Cerebellar cortex (tissue), 1 donor: Measurements from ENCODE around the gene VPS26C.
A peak's percentile ranks its signal among the peaks of the same experiment; 100 is the strongest.
"Not testable (repeated sequence)": the region's sequence is repeated elsewhere in the genome, so short reads cannot be mapped to it uniquely, and the experiment has no call there.

Experiments used
- DNase-seq: peaks from one replicate; pipeline ENCODE4 v3.0.0-alpha.2; 2015; ENCODE audit warnings: low spot score

The VPS26C gene

GRCh38 chr21:37228003-37228400, 39.1 kb downstream of the VPS26C start:
- DNase-seq = no peak

DNA sequence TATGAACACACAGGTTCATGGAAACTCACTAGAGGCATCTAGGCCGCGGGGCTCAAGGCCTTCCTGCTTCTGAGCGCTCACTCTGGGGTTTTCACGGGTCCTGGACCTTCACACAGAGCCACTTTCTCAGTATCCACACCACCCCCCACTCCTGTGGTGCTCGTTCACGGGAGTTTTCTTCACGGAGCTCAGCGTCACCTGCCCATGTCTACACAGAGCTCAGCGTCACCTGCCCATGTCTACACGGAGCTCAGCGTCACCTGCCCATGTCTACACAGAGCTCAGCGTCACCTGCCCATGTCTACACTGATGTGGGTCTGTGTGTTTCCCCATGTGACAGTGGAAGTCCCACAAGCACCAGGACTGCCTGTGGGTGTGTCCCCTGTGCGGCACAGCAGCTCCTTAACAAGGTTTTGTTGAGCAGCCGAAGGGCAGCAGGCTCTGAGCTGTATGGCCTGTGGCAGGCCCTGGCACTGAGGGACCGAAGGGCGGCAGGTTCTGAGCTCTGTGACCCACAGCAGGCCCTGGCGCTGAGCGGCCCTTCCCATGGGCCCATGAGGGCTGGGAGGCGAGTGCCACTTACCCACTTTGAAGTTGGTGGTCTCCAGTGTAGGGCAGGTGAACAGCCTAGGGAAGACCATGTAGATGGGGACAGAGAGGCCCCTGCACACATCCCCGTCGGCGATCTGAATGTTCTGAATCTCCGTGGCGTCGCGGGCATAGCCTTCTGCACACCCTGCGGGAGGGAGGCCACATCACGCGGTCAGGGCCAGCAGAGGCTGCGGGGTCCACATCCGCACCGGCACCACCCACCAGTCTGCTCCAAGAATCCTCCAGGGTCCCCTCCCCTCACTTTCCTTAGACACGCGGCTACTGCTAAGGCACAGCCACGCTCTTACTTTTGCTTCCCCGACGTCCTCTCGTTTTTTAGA, 39.8 kb downstream of the VPS26C start:
- DNase-seq = no peak

DNA sequence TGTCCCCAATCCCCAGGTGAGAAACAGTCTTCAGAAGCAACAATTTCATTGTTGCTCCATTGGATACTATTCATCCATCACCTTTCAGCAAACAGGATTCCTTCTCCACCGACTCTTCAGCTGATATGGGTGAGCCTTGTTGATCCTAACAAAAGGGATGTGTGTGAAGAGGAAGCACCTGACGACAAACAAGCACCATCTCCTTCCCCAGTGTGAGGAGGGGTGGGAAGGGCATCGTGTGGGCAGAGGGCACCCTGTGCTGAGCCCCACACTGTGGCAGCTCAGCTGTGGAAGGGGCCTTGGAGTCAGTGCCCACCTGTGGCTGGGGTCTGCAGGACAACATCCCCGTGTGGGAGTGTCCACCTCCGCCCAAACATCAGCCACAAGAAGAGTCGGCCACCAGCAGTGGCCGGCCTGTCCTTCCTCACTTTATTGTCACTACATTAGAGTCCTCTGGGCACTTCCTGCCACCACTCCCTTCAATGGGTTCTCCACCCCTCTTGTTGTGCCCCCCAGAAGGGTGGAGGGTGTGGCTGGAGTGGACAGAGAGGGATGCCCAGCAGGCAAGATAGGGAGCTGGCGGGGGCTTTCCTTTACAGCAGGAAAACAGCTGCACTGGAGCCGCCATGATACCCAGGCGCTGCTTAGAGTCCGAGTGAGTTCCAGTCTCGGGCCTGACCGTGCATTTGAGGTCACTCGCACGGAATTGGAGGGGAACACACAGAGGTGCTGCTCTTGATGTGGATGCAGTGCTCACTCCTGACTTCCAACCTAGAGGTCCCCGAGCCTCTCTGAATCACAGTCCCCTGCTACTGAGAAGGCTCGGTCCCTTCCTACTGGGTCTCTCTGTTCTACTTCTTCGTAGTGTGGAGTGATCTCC, 40.9 kb downstream of the VPS26C start:
- no peak for DNase-seq

DNA sequence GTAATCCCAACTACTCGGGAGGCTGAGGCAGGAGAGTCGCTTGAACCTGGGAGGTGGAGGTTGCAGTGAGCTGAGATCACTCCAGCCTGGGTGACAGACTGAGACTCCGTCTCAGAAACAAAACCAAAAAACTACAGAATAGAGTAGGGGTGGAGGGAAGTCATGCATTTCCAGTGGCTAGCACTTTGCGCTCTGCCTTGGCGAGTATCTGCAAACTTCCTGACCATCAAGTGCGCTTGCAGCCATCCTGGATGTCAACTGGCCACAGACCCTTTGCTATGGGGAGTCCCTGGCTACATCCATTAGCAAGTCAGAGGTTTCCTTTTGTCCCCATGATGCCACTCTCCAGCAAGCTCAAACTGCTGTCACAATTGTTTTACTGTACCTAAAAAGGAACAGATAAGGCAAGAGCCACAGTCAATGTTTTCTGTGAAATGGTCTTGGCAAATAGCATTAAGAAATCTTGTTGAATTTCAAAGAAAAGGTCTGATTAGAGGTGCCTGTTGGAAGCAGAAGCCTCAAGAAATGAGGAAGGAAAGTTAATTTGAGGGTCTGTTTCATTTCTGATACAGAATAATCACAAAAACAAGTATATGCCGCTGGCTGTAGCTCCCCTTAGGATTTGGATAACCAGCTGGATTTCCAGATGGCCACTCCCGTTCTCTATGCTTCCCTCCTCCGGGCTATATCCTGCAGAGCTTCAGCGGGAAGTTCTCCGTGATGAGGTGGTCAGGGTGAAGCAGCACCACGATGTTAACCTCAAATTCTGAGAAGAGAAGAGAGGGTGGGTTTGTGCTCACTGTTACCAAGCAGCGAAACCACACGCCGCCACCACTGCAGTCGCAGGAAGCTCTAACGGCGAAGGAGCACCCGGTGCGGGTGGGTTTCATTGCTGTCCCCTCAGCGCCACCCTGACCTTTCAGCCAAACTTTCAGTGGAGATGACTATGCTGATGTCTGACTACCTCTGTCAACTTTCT, 42.0 kb downstream of the VPS26C start:
- no peak for DNase-seq

GRCh38 chr21:37223804-37224345, 43.3 kb downstream of the VPS26C start:
- no peak for DNase-seq

DNA sequence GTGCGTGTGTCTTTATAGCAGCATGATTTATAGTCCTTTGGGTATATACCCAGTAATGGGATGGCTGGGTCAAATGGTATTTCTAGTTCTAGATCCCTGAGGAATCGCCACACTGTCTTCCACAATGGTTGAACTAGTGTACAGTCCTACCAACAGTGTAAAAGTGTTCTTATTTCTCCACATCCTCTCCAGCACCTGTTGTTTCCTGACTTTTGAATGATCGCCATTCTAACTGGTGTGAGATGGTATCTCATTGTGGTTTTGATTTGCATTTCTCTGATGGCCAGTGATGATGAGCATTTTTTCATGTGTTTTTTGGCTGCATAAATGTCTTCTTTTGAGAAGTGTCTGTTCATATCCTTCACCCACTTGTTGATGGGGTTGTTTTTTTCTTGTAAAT, 44.9 kb downstream of the VPS26C start:
- DNase-seq = not testable (repeated sequence)

DNA sequence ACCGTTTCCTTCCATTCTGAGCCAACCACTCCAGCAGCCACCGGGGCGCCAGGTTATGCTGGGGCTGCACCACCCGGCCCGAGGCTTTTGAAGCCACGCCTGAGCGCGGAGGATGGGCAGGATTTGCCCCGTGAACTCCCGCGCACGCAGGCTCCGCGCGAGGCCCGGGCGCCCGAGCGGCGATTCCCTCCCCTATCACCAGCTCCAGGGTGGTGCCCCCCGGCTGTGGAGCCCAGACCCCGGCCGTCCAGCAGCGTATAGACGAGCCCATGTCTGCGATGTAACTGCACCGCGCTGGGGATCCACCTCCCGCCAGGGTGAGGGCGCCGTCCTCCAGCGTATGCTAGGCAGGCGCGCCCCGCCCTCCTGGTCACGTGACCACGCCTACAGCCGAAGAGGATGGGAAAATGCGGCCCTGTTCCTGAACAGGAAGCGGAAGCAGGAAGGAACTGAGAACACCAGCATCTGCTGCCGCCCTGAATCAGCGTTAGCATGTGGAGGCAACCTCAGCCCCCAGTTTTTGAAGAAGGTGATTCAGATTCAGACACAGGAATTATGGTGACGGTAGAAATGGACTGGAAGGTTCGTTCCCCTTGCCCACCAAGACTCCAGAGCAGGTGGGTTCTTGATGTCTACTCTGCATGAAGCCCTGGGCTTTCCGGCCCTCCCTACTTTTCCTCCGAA, 46.0 kb downstream of the VPS26C start:
- DNase-seq = peak; percentile 93

DNA sequence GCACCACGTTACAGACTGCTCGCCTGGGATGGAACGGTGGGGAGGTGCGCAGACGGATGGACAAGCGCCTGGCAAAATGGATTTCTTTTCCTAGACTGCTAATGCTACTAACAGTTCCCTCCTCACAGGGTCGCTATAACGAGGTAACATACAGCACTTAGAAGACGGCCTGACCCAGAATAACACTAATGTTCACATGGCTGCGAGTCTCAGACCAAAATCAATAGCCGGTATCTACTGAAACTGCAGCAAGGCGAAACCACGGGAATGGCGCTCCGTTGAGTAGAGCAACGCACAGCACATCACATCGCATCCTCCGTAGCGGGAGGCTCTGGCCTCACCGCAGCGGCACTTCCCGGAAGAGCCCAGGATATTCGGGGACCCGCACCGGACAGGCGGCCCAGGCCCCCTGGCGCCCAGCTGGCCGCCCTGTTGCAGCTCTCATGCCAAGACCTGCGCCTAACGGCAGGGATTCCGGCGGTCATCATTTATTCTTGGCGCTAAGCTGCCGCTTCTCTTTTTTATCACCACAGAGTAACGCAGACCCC, 46.6 kb downstream of the VPS26C start:
- peak; percentile 63 for DNase-seq

- DNase-seq = no peak
Observed at GRCh38 chr21:37219761-37220432, 47.2 kb downstream of the VPS26C start.

DNA sequence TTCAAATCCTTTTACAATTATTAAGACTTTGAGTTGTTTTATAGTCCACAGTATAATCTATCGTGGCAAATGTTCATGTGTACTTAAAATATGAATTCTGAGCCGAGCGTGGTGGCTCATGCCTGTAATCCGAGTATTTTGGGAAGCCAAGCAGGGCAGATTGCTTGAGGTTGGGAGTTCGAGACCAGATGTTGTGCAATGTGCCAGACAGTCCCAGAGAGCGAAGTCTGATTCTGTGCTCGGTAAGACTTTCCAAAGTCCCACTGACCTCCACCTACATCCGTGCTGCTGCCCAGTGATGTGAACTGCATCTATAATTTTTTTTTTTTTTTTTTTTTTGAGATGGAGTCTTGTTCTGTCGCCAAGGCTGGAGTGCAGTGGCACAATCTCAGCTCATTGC, 52.2 kb downstream of the VPS26C start:
- no peak for DNase-seq

- DNase-seq = no peak
Observed at GRCh38 chr21:37210799-37211198, 56.3 kb downstream of the VPS26C start.

- no peak for DNase-seq
Observed at GRCh38 chr21:37210130-37210529, 57.0 kb downstream of the VPS26C start.

- DNase-seq = no peak
Observed at GRCh38 chr21:37208741-37209225, 58.4 kb downstream of the VPS26C start.

DNA sequence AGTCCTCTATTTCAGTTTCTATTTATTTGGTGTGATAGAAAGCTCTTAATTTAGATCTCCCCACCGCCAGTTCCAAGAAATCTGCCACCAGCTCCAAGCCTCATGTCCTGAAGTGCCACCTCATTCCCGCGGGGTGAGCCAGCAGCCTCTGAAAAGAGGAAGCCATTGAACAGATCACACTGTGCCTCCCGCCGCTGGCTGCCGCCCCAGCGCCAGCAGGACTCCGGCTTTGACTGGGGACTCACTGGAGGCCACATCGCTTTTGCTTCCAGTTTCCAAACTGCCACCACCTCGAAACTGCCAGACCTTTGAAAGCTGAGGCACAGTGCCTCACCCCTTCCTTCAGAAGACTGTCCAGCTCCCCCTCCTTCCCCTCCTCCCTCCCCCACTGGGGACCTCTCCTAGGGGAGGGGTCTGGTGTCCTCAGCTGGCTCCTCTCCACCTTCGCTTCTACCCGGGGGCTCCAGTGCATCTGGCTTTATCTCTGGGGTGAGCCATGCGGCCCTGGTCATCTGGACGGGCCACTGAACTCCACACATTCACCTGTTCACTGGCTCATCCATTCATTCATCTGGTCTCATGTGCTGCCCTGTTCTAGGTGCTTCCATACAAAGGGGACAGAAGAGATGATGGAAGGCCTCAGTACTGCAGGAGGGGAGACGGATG, 58.9 kb downstream of the VPS26C start:
- DNase-seq = peak; percentile 73

DNA sequence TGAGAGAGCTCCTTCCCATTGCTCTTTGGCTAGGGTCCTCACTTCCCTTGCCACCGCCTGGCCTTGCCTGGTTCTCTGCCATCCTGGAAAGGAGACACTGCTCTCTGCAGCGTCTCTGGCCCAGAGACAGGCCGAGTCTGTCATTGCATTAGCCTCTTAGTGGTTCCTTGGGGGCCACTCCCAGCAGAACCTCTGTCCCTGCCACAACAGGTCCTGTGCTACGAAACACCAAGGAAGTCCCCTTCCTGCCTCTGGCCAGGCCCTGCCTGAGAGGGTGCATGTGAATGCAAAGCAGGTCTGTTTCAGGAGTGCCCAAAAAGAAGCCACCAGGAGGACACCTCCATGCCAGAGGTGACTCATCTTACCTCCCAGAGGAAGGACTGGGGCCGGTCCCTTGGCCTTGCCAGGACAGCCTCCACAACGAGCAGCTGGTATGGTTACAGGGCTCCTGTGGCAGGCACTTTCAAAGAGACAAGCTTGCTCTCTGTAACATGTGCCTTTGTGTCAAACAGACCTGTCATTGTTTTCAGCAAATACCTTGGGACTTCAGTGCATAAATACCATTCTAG, 59.6 kb downstream of the VPS26C start:
- DNase-seq = peak; percentile 67

DNA sequence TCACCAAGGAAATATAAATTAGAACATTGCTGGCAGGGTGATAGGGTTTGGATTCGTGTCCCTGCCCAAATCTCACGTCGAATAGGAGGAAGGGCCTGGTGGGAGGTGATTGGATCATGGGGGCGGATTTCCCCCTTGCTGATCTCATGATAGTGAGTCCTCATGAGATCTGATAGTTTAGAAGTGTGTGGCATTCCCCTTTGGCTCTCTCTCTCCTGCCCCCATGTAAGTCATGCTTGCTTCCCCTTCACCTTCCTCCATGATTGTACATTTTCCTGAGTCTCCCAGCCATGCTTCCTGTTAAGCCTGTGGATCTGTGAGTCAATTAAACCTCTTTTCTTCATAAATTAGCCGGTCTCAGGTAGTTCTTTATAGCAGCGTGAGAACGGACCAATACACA, 60.6 kb downstream of the VPS26C start:
- no peak for DNase-seq

- no peak for DNase-seq
Observed at GRCh38 chr21:37204580-37204979, 62.6 kb downstream of the VPS26C start.

DNA sequence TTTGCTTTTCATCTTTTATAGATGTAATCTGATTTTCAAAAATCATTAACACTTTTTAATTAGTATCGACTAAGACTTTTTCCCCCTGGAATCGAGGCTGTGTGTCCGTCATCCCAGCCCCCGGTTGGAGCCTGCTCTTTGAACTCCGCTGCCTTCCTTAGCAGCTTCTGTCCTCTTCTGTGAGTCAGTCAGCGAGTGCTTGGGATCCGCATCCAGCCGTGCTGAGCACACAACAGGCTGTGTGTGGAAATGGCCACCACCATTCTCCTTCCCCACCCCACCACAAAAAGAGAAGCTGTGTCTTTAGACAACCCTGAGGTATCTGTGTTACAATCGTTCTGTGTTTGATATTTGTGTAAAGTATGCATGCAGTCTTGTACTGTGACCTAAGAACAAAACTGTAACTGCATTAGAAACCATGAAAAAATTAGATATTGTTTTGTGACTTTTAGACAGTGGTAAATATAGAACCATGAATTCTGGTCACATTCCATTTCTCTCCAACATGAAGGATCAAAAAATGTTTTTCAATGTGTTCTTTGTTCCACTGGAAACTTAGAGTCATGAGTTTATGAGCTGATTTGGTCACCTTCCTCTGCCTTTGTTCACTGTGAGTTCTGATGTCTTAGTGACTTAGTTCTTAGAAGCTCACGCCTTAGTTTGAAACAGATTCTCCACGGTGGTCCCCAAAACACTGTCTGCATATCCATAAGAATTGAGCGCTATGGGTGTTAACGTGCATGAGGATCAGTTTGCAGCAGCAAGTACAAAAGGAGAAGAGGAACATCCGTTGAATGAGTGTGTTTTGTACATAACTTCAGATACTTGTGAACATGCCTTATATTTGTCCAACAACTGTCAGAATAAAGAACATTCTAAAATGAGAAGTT, 64.7 kb downstream of the VPS26C start:
- no peak for DNase-seq
